HCT116 (cell line): ENCODE results near the gene RAB26. TPM values are rescaled to one million over a fixed set of nuclear protein-coding genes. Genes with fewer than 3 reads are reported as not detected.
"Not testable (repeated sequence)": the region's sequence is repeated elsewhere in the genome, so short reads cannot be mapped to it uniquely, and the experiment has no call there.

ENCODE experiments used
- ATAC-seq: fragments of 200-7000 bp; cut with Tn5 transposase; 2 replicates; pipeline ENCODE4 v1.9.1; 2020; ENCODE audit warnings: mild to moderate bottlenecking, moderate library complexity
- Bru-seq: library from RNA; stranded (reverse); fragments of 400-500 nt; gene quantifications from one replicate; lab custom pipeline; 2021; lab: Mats Ljungman, UMichigan
- BruChase-seq, 2 experiments: library from RNA; stranded (reverse); fragments of 400-500 nt; gene quantifications; one replicate each; lab custom pipeline; 2021; lab: Mats Ljungman, UMichigan
- BruUV-seq: library from RNA; stranded (reverse); fragments of 400-500 nt; replicated peaks from 2 replicates; lab custom pipeline; 2021; lab: Mats Ljungman, UMichigan
- CTCF ChIA-PET: fragments of 300-600 bp; sonication (Branson Sonifier 250); formaldehyde crosslinking; loops from one replicate; lab custom pipeline; 2021; ENCODE audit warnings: antibody characterized with exemption; lab: Charles Lee
- POLR2A ChIA-PET: fragments of 300-600, 350-600 bp; sonication (Branson Sonifier 250); formaldehyde crosslinking; loops from one replicate; lab custom pipeline; 2021; ENCODE audit warnings: antibody characterized with exemption; lab: Charles Lee
- RAD21 ChIA-PET, 2 experiments: fragments of 300-600 bp; sonication (Branson Sonifier 250); formaldehyde crosslinking; loops; one replicate each; lab custom pipeline; 2023; ENCODE audit warnings: low total read pairs in 2 of 2; ENCODE audit not compliant: uncharacterized antibody in 2 of 2, unreplicated experiment in 2 of 2, low non-redundant PET in 1 of 2; lab: Charles Lee
- DNase-seq: peaks from one replicate; pipeline ENCODE4 v3.0.0-alpha.2; 2010; ENCODE audit warnings: low read depth, low spot score
- H2AFZ ChIP-seq: fragments of 200-600 bp; shearing (Covaris generic), sonication (generic); 2 replicates; pipeline ENCODE4 v1.6.1; 2017; ENCODE audit warnings: low read depth, mixed run types, mixed read lengths, antibody characterized with exemption, low read length; ENCODE audit not compliant: poor library complexity, severe bottlenecking
- H3K27ac ChIP-seq: 2 replicates; pipeline ENCODE4 v1.5.1; 2012; ENCODE audit warnings: low read depth, low read length
- H3K27me3 ChIP-seq: fragments of 200-600 bp; sonication (generic); 2 replicates; pipeline ENCODE4 v1.6.1; 2016; ENCODE audit warnings: mixed run types, low read length, mixed read lengths; ENCODE audit not compliant: insufficient read depth
- H3K36me3 ChIP-seq, 2 experiments: fragments of 200-500 bp in 1 of 2; fragments of 200-600 bp in 1 of 2; sonication (Bioruptor generic) in 1 of 2; sonication (generic) in 1 of 2; 2 replicates each; pipeline versions ENCODE4 v1.5.1 to v1.6.1; 2014 to 2016; ENCODE audit warnings: low read length in 2 of 2, inconsistent platforms in 1 of 2, mixed read lengths in 1 of 2, mixed run types in 1 of 2; ENCODE audit not compliant: insufficient read depth in 2 of 2, control insufficient read depth in 1 of 2
- H3K4me1 ChIP-seq, 2 experiments: fragments of 200-600 bp in 1 of 2; sonication (generic) in 1 of 2; 2 replicates each; pipeline versions ENCODE4 v1.5.1 to v1.6.1; 2012 to 2017; ENCODE audit warnings: low read length in 2 of 2, inconsistent platforms in 1 of 2, mild to moderate bottlenecking in 1 of 2, mixed read lengths in 1 of 2, mixed run types in 1 of 2, moderate library complexity in 1 of 2; ENCODE audit not compliant: insufficient read depth in 2 of 2, control insufficient read depth in 1 of 2
- H3K4me2 ChIP-seq: fragments of 200-600 bp; sonication (generic); 2 replicates; pipeline ENCODE4 v1.6.1; 2017; ENCODE audit warnings: mixed run types, low read length, mixed read lengths
- H3K4me3 ChIP-seq, 2 experiments: fragments of 200-600 bp in 1 of 2; sonication (generic) in 1 of 2; replicated peaks in 1 of 2; 2 replicates each; pipeline ENCODE4 v1.5.1; 2011 to 2016; ENCODE audit warnings: low read length in 2 of 2, control low read depth in 1 of 2, low read depth in 1 of 2, mild to moderate bottlenecking in 1 of 2, mixed read lengths in 1 of 2, mixed run types in 1 of 2
- H3K79me2 ChIP-seq: fragments of 200-600 bp; sonication (generic); 2 replicates; pipeline ENCODE4 v1.6.1; 2017; ENCODE audit warnings: mild to moderate bottlenecking, mixed run types, low read length, moderate library complexity, mixed read lengths; ENCODE audit not compliant: insufficient read depth
- H3K9ac ChIP-seq: fragments of 200-600 bp; sonication (generic); 2 replicates; pipeline ENCODE4 v1.6.1; 2016; ENCODE audit warnings: low read length, mixed read lengths
- H3K9me2 ChIP-seq: fragments of 200-600 bp; sonication (generic), shearing (Covaris generic); 2 replicates; pipeline ENCODE4 v1.6.1; 2017; ENCODE audit warnings: mixed run types, mild to moderate bottlenecking, moderate library complexity; ENCODE audit not compliant: insufficient read depth
- H3K9me3 ChIP-seq, 2 experiments: fragments of 200-500 bp in 1 of 2; fragments of 200-600 bp in 1 of 2; sonication (Bioruptor generic) in 1 of 2; sonication (generic) in 1 of 2; 2 replicates each; pipeline ENCODE4 v1.6.1; 2014 to 2017; ENCODE audit warnings: low read length in 2 of 2, mixed read lengths in 2 of 2, inconsistent platforms in 1 of 2, low read depth in 1 of 2, mild to moderate bottlenecking in 1 of 2, mixed run types in 1 of 2, moderate library complexity in 1 of 2; ENCODE audit not compliant: control insufficient read depth in 1 of 2, insufficient read depth in 1 of 2
- H4K20me1 ChIP-seq: fragments of 200-600 bp; sonication (generic), shearing (Covaris generic); 2 replicates; pipeline ENCODE4 v1.6.1; 2017; ENCODE audit warnings: mixed run types, mild to moderate bottlenecking, moderate library complexity; ENCODE audit not compliant: insufficient read depth
- ELF1 ChIP-seq: IDR thresholded peaks from 2 replicates; pipeline ENCODE4 v1.6.1; 2012; ENCODE audit warnings: low read depth, borderline replicate concordance
- FOSL1 ChIP-seq: IDR thresholded peaks from 2 replicates; pipeline ENCODE4 v1.6.1; 2012; ENCODE audit warnings: low read depth
- POLR2AphosphoS5 ChIP-seq: IDR thresholded peaks from 2 replicates; pipeline ENCODE4 v1.6.1; 2011; ENCODE audit warnings: mild to moderate bottlenecking, low read depth, low read length, moderate library complexity
- intact Hi-C: fragments of 100-400 bp; cut with micrococcal nuclease; formaldehyde crosslinking; loops from 2 replicates; pipeline ENCODE4 v1.10.0; 2022
- long read RNA-seq: library from polyadenylated mRNA; unstranded; transcript quantifications from one replicate; pipeline ENCODE4 v2.0.0, GENCODE V29; 2021; ENCODE audit not compliant: unreplicated experiment
- polyA plus RNA-seq: library from polyadenylated mRNA; unstranded; fragments of >200 nt; gene quantifications from 2 replicates; pipeline ENCODE4 v1.2.1, GENCODE V29; 2012; ENCODE audit warnings: missing spikeins
- total RNA-seq: library from RNA; stranded (reverse); gene quantifications from one replicate; pipeline ENCODE4 v1.2.1, GENCODE V29; 2021; ENCODE audit not compliant: unreplicated experiment

The RAB26 gene
- 44.9 TPM for total RNA-seq
- 43.9 and 46.7 TPM in 2 replicates for polyA plus RNA-seq
- percentile 51 among the genes with signal in this experiment for Bru-seq, nascent RNA
- BruChase-seq, experiment 1, labeled RNA remaining after a 6-hour chase = percentile 51 among the genes with signal in this experiment
- BruChase-seq, experiment 2, labeled RNA remaining after a 2-hour chase = percentile 54 among the genes with signal in this experiment
- long read RNA-seq, transcript RAB26-204 (8 exons, 1,720 nt) = minor isoform, 41 of 171 reads
- long read RNA-seq, transcript RAB26-201 (9 exons, 1,675 nt) = major isoform, 48 of 171 reads
- long read RNA-seq, partial matches to known transcripts = 25 of 171 reads
- long read RNA-seq, other reads (novel, unspliced or antisense) = 57 of 171 reads

DNA sequence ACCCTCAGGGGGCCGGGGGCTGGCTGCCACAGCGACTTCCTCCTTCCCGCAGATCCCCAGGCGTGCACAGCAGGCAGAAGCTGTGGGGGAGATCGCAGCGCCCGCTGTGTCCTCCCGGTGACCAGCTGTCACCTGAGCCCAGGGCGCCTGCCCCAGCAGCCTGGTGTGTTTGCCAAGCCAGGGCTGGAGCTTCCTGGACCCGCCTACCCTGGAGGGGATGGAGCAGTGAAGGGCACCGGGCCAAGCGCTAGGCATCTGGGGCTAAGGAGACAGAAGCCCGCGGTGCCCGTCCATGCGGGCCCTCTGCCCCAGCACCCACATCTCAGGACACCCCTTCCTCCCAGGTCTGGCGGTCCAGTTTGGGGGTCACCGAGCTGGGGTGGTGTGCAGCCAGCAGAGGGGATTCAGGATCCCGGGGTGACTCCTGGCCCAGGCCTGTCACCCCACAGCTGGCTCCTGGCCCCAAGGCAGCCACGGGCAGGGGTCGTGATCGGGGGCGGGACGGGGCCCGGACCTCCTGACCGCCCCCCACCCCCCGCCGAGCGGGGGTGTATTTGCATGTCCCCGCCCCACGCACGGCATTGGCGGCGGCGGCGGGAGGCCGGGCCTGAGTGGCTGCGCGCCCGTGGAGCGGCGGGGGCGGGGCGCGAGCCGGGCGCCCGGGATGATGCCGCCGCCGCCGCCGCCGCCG is at the start of gene RAB26:
TSS of gene RAB26 (plus strand) at position 645 of the 691 bp plus-strand sequence. CDS start 159 bp downstream, outside the sequence.
- ATAC-seq (peak; percentile 51), DNase-seq (no peak)
- ChIA-PET POLR2A (interaction anchor here (1.9 kb wide), 1 partner anchor 183 kb away, joined by 7 read pairs; the partner anchor contains the start of gene RPS2), RAD21 (interaction anchor here in 1 of 2 experiments (1.4 kb wide), 1 partner anchor 126 kb away, joined by 3 read pairs; no protein-coding TSS in a partner anchor), CTCF (interaction anchor here (2.3 kb wide), 1 partner anchor 126 kb away, joined by 8 read pairs; no protein-coding TSS in a partner anchor)
- Histone ChIP-seq H2AFZ (no peak within 1 kb of the TSS), H3K79me2 (peaks cover 23% of the 10 kb centered on the region), H3K9me2 (no peaks in the 10 kb centered on the region), H3K27me3 (no peaks in the 10 kb centered on the region), H3K9me3 (no peaks in the 10 kb centered on the region), H3K27ac (peak within 1 kb of the TSS; percentile 84), H3K36me3 (peaks cover 0 to 6% of the 10 kb centered on the region in 2 experiments; a peak in 1 of 4 replicates), H3K9ac (peak within 1 kb of the TSS; percentile 91), H3K4me3 (peak within 1 kb of the TSS; percentile 64 to 74), H3K4me1 (peaks cover 46 to 64% of the 10 kb centered on the region in 2 experiments), H4K20me1 (no peaks in the 10 kb centered on the region; the same call in 1 of the 2 replicates), H3K4me2 (peak within 1 kb of the TSS; percentile 99)
- no TSS peak for BruUV-seq
- no peak for TF ChIP-seq ELF1
- no peak for TF ChIP-seq FOSL1
- TF ChIP-seq POLR2AphosphoS5 = 0 out of 2 replicates have a peak, but pooled peaks have one; percentile 19
- intact Hi-C loops = no loop called here

DNA sequence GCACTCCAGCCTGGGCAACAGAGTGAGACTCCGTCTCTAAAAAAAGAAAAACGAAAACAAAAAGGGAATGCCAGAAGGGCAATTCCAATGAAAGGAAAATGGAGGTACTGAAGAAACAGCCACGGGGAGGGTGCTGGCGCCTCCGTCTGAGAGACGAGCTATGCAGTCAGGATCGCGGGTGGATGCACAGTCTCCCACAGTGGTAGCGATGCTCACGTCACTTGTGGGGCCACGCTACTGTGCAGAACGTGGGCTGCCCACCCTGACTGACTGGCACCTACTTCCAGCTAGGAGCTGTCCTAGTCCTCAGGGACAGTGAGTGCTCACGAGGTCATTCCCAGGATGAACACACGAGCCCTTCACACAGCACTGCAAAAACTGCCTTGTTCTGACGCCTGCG is 46.8 kb upstream of the RAB26 start:
- H3K9me2 ChIP-seq, H3K36me3 ChIP-seq, H3K27ac ChIP-seq, H3K4me1 ChIP-seq, BruUV-seq, CTCF ChIA-PET, POLR2A ChIA-PET, DNase-seq, intact Hi-C loops, H3K4me3 ChIP-seq, H3K27me3 ChIP-seq, H3K4me2 ChIP-seq, H2AFZ ChIP-seq, RAD21 ChIA-PET, ATAC-seq, H3K9me3 ChIP-seq, H4K20me1 ChIP-seq, H3K79me2 ChIP-seq, H3K9ac ChIP-seq: not testable (repeated sequence)
